ENCODE data around the gene IL6.
"Not testable (repeated sequence)": the region's sequence is repeated elsewhere in the genome, so short reads cannot be mapped to it uniquely, and the experiment has no call there.

Gene IL6

GRCh38 chr7:22751341-22751740, 24.3 kb downstream of the IL6 start:
- Histone ChIP-seq H3K27ac (ENCODE audit: low read length) (no peak overlapping the region), H3K4me1 (ENCODE audit: control insufficient read depth, insufficient read depth, low read length) (no peaks in the 10 kb centered on the region), H3K4me3 (ENCODE audit: low read length) (no peak overlapping the region), H3K36me3 (ENCODE audit: control insufficient read depth, insufficient read depth, low read length) (no peaks in the 10 kb centered on the region), H3K9me3 (ENCODE audit: control insufficient read depth, insufficient read depth, low read length) (no peaks in the 10 kb centered on the region), H3K27me3 (ENCODE audit: control insufficient read depth, insufficient read depth, low read length) (no peaks in the 10 kb centered on the region)
- DNase-seq (ENCODE audit: low read depth, low spot score): no peak
- WGBS (ENCODE audit: insufficient coverage, insufficient read length): no CpG with 5 or more reads among the region's 1 CpG

- no peak for DNase-seq (ENCODE audit: low read depth, low spot score)
- no peaks in the 10 kb centered on the region for H3K36me3 ChIP-seq (ENCODE audit: control insufficient read depth, insufficient read depth, low read length)
- no peaks in the 10 kb centered on the region for H3K27me3 ChIP-seq (ENCODE audit: control insufficient read depth, insufficient read depth, low read length)
- no peaks in the 10 kb centered on the region for H3K4me1 ChIP-seq (ENCODE audit: control insufficient read depth, insufficient read depth, low read length)
- H3K9me3 ChIP-seq (ENCODE audit: control insufficient read depth, insufficient read depth, low read length): no peaks in the 10 kb centered on the region
- H3K4me3 ChIP-seq (ENCODE audit: low read length): no peak overlapping the region
- H3K27ac ChIP-seq (ENCODE audit: low read length): no peak overlapping the region
- WGBS (ENCODE audit: insufficient coverage, insufficient read length): no CpG with 5 or more reads among the region's 1 CpG
Observed at GRCh38 chr7:22757338-22757994, 30.5 kb downstream of the IL6 start.

- Histone ChIP-seq H3K36me3 (ENCODE audit: control insufficient read depth, insufficient read depth, low read length) (no peaks in the 10 kb centered on the region), H3K4me3 (ENCODE audit: low read length) (no peak overlapping the region), H3K27ac (ENCODE audit: low read length) (no peak overlapping the region), H3K9me3 (ENCODE audit: control insufficient read depth, insufficient read depth, low read length) (no peaks in the 10 kb centered on the region), H3K27me3 (ENCODE audit: control insufficient read depth, insufficient read depth, low read length) (no peaks in the 10 kb centered on the region), H3K4me1 (ENCODE audit: control insufficient read depth, insufficient read depth, low read length) (no peaks in the 10 kb centered on the region)
- DNase-seq (ENCODE audit: low read depth, low spot score): no peak
- no CpG with 5 or more reads among the region's 2 CpGs for WGBS (ENCODE audit: insufficient coverage, insufficient read length)
Observed at GRCh38 chr7:22758576-22758975, 31.6 kb downstream of the IL6 start.

GRCh38 chr7:22759721-22760120, 32.7 kb downstream of the IL6 start:
- no peaks in the 10 kb centered on the region for H3K9me3 ChIP-seq (ENCODE audit: control insufficient read depth, insufficient read depth, low read length)
- DNase-seq (ENCODE audit: low read depth, low spot score): no peak
- no peak overlapping the region for H3K27ac ChIP-seq (ENCODE audit: low read length)
- H3K4me3 ChIP-seq (ENCODE audit: low read length): no peak overlapping the region
- H3K4me1 ChIP-seq (ENCODE audit: control insufficient read depth, insufficient read depth, low read length): no peaks in the 10 kb centered on the region
- no peaks in the 10 kb centered on the region for H3K27me3 ChIP-seq (ENCODE audit: control insufficient read depth, insufficient read depth, low read length)
- no peaks in the 10 kb centered on the region for H3K36me3 ChIP-seq (ENCODE audit: control insufficient read depth, insufficient read depth, low read length)

GRCh38 chr7:22762866-22763265, 35.9 kb downstream of the IL6 start:
- Histone ChIP-seq H3K4me1 (ENCODE audit: control insufficient read depth, insufficient read depth, low read length) (no peaks in the 10 kb centered on the region), H3K27me3 (ENCODE audit: control insufficient read depth, insufficient read depth, low read length) (no peaks in the 10 kb centered on the region), H3K4me3 (ENCODE audit: low read length) (no peak overlapping the region), H3K27ac (ENCODE audit: low read length) (no peak overlapping the region), H3K36me3 (ENCODE audit: control insufficient read depth, insufficient read depth, low read length) (no peaks in the 10 kb centered on the region), H3K9me3 (ENCODE audit: control insufficient read depth, insufficient read depth, low read length) (no peaks in the 10 kb centered on the region)
- DNase-seq (ENCODE audit: low read depth, low spot score): no peak
- no CpG with 5 or more reads among the region's 3 CpGs for WGBS (ENCODE audit: insufficient coverage, insufficient read length)

GRCh38 chr7:22765609-22766008, 38.6 kb downstream of the IL6 start:
- Histone ChIP-seq H3K27ac (ENCODE audit: low read length) (no peak overlapping the region), H3K36me3 (ENCODE audit: control insufficient read depth, insufficient read depth, low read length) (no peaks in the 10 kb centered on the region), H3K4me1 (ENCODE audit: control insufficient read depth, insufficient read depth, low read length) (no peaks in the 10 kb centered on the region), H3K9me3 (ENCODE audit: control insufficient read depth, insufficient read depth, low read length) (no peaks in the 10 kb centered on the region), H3K27me3 (ENCODE audit: control insufficient read depth, insufficient read depth, low read length) (no peaks in the 10 kb centered on the region), H3K4me3 (ENCODE audit: low read length) (no peak overlapping the region)
- DNase-seq (ENCODE audit: low read depth, low spot score): no peak
- WGBS (ENCODE audit: insufficient coverage, insufficient read length): no CpG with 5 or more reads among the region's 4 CpGs

GRCh38 chr7:22771194-22771871, 44.3 kb downstream of the IL6 start:
- H3K27ac ChIP-seq (ENCODE audit: low read length): no peak overlapping the region
- no peaks in the 10 kb centered on the region for H3K36me3 ChIP-seq (ENCODE audit: control insufficient read depth, insufficient read depth, low read length)
- no peaks in the 10 kb centered on the region for H3K4me1 ChIP-seq (ENCODE audit: control insufficient read depth, insufficient read depth, low read length)
- H3K27me3 ChIP-seq (ENCODE audit: control insufficient read depth, insufficient read depth, low read length): no peaks in the 10 kb centered on the region
- no peaks in the 10 kb centered on the region for H3K9me3 ChIP-seq (ENCODE audit: control insufficient read depth, insufficient read depth, low read length)
- no CpG with 5 or more reads among the region's 1 CpG for WGBS (ENCODE audit: insufficient coverage, insufficient read length)
- DNase-seq (ENCODE audit: low read depth, low spot score): no peak
- H3K4me3 ChIP-seq (ENCODE audit: low read length): no peak overlapping the region

- DNase-seq (ENCODE audit: low read depth, low spot score): no peak
- no CpG with 5 or more reads among the region's 4 CpGs for whole genome bisulfite sequencing (ENCODE audit: insufficient coverage, insufficient read length)
- Histone ChIP-seq H3K36me3 (ENCODE audit: control insufficient read depth, insufficient read depth, low read length) (no peaks in the 10 kb centered on the region), H3K27me3 (ENCODE audit: control insufficient read depth, insufficient read depth, low read length) (no peaks in the 10 kb centered on the region), H3K4me3 (ENCODE audit: low read length) (no peak overlapping the region), H3K27ac (ENCODE audit: low read length) (no peak overlapping the region), H3K9me3 (ENCODE audit: control insufficient read depth, insufficient read depth, low read length) (no peaks in the 10 kb centered on the region), H3K4me1 (ENCODE audit: control insufficient read depth, insufficient read depth, low read length) (no peaks in the 10 kb centered on the region)
Observed at GRCh38 chr7:22771872-22772228, 44.9 kb downstream of the IL6 start.

GRCh38 chr7:22772885-22773284, 45.9 kb downstream of the IL6 start:
- Histone ChIP-seq H3K27ac (ENCODE audit: low read length) (no peak overlapping the region), H3K4me3 (ENCODE audit: low read length) (no peak overlapping the region), H3K4me1 (ENCODE audit: control insufficient read depth, insufficient read depth, low read length) (no peaks in the 10 kb centered on the region), H3K27me3 (ENCODE audit: control insufficient read depth, insufficient read depth, low read length) (no peaks in the 10 kb centered on the region), H3K36me3 (ENCODE audit: control insufficient read depth, insufficient read depth, low read length) (no peaks in the 10 kb centered on the region), H3K9me3 (ENCODE audit: control insufficient read depth, insufficient read depth, low read length) (no peaks in the 10 kb centered on the region)
- WGBS (ENCODE audit: insufficient coverage, insufficient read length): no CpG with 5 or more reads among the region's 4 CpGs
- DNase-seq (ENCODE audit: low read depth, low spot score): no peak

GRCh38 chr7:22776964-22777363, 50.0 kb downstream of the IL6 start:
- no CpG with 5 or more reads among the region's 4 CpGs for WGBS (ENCODE audit: insufficient coverage, insufficient read length)

GRCh38 chr7:22779730-22780323, 52.8 kb downstream of the IL6 start:
- not testable (repeated sequence) for H3K27ac ChIP-seq (ENCODE audit: low read length)

More at GRCh38 chr7:22776964-22777363, 50.0 kb downstream of the IL6 start:
- no peaks in the 10 kb centered on the region for H3K27me3 ChIP-seq (ENCODE audit: control insufficient read depth, insufficient read depth, low read length)
- no peaks in the 10 kb centered on the region for H3K36me3 ChIP-seq (ENCODE audit: control insufficient read depth, insufficient read depth, low read length)
- no peaks in the 10 kb centered on the region for H3K9me3 ChIP-seq (ENCODE audit: control insufficient read depth, insufficient read depth, low read length)
- DNase-seq (ENCODE audit: low read depth, low spot score): no peak
- H3K27ac ChIP-seq (ENCODE audit: low read length): no peak overlapping the region
- H3K4me1 ChIP-seq (ENCODE audit: control insufficient read depth, insufficient read depth, low read length): no peaks in the 10 kb centered on the region
- no peak overlapping the region for H3K4me3 ChIP-seq (ENCODE audit: low read length)

More at GRCh38 chr7:22779730-22780323, 52.8 kb downstream of the IL6 start:
- H3K9me3 ChIP-seq (ENCODE audit: control insufficient read depth, insufficient read depth, low read length); H3K4me3 ChIP-seq (ENCODE audit: low read length); H3K27me3 ChIP-seq (ENCODE audit: control insufficient read depth, insufficient read depth, low read length); H3K36me3 ChIP-seq (ENCODE audit: control insufficient read depth, insufficient read depth, low read length); DNase-seq (ENCODE audit: low read depth, low spot score); H3K4me1 ChIP-seq (ENCODE audit: control insufficient read depth, insufficient read depth, low read length): not testable (repeated sequence)
- WGBS (ENCODE audit: insufficient coverage, insufficient read length): no CpG with 5 or more reads among the region's 4 CpGs

Measured in iPS DF 6.9 (cell line).